SIG-M5 treated with dmso at 0.1 percent for 504 hours (cell line): Measurements from ENCODE around the gene XRN1.
"Not testable (repeated sequence)": the region's sequence is repeated elsewhere in the genome, so short reads cannot be mapped to it uniquely, and the experiment has no call there.

Experiments
- DNase-seq: peaks from one replicate; lab custom pipeline; 2025; ENCODE audit not compliant: unreplicated experiment; lab: John Stamatoyannopoulos, UW

Gene XRN1

DNA sequence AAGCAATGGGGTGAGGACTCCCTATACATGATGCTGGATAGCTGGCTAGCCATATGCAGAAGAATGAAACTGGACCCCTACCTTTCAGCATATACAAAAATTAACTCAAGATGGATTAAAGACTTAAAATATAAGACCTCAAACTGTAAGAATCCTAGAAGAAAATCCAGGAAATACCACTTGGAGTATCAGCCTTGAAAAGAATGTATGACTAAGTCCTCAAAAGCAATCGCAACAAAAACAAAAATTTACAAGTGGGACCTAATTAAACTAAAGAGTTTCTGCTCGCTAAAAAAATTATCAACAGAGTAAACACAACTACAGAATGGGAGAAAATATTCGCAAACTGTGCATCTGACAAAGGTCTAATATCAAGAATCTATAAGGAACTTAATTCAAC lies 94.3 kb downstream of the XRN1 start:
- no peak for DNase-seq

DNA sequence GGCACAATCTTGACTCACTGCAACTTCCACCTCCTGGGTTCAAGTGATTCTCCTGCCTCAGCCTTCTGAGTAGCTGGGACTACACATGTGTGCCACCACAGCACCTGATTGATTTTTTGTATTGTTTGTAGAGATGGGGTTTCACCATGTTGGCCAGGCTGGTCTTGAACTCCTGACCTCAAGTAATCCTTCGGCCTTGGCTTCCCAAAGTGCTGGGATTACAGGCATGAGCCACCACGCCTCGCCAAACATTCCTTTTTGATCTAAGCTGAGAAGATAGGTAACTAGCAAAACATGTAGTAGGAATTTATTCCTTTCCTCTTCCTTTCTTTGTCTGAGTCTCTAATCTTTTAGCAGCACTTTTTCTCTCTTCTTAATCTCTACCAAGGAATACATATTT lies 95.1 kb downstream of the XRN1 start:
- not testable (repeated sequence) for DNase-seq

DNA sequence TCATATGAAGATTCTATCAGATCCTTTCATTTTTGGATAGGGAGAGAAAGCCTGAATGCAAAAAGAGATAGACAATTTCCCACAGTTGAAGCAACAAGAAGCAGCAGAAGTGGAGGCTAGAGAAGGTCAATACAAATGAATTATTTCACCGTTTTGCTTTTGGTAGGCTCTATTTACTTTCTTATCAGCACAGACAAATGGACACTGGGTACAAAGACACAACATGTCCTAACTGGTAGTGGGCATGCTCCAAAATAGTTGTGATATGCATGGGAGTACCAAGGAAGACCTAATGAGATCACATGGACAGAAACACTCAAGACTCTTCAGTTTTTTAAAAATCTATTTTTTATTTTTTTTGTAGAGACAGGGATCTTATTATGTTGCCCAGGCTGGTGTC lies 99.4 kb downstream of the XRN1 start:
- DNase-seq, result no peak

DNA sequence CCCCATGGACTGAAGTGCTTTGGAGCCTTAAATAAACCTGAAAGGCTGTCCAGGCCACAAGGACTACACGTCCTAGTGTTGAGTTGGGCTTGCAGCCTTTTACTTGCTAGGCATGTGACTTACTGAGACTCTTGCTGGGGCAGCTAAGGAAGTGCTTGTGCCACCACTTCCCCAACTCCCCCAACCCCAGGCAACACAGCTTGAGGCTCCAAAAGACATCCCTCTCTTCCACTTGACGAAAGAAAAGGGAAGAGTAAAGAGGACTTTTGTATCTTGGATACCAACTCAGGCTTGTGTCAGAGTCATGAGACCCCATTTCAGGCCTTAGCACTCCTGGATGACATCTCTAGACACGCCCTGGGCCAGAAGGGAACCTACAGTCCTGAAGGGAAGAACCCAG lies 109.8 kb downstream of the XRN1 start:
- DNase-seq, result peak; percentile 18

DNA sequence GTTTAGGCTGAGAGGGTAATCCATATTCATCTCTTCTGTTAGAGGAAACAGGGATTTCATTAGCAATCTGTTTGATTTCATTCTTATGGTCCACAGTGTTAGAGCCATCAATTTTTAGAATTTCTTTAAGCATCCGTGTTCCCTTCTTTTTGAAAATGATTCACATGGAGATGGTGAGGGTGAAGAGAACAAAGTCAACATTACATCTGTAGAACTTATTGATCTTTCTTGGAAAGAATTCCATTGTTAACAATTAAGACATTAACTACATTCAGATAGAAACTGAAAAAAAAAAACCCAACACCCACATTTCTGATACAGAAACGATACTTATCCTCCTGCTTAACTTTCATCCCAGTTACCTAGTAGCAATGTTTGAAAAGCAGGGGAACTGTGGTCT lies 115.4 kb downstream of the XRN1 start:
- DNase-seq, result no peak

DNA sequence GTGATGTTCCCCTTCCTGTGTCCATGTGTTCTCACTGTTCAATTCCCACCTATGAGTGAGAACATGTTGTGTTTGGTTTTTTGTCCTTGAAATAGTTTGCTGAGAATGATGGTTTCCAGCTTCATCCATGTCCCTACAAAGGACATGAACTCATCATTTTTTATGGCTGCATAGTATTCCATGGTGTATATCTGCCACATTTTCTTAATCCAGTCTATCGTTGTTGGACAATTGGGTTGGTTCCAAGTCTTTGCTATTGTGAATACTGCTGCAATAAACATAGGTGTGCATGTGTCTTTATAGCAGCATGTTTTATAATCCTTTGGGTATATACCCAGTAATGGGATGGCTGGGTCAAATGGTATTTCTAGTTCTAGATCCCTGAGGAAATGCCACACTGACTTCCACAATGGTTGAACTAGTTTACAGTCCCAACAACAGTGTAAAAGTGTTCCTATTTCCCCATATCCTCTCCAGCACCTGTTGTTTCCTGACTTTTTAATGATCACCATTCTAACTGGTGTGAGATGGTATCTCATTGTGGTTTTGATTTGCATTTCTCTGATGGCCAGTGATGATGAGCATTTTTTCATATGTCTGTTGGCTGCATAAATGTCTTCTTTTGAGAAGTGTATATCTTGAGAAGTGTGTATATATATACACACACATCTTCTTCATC lies 123.4 kb downstream of the XRN1 start:
- DNase-seq, result not testable (repeated sequence)

DNA sequence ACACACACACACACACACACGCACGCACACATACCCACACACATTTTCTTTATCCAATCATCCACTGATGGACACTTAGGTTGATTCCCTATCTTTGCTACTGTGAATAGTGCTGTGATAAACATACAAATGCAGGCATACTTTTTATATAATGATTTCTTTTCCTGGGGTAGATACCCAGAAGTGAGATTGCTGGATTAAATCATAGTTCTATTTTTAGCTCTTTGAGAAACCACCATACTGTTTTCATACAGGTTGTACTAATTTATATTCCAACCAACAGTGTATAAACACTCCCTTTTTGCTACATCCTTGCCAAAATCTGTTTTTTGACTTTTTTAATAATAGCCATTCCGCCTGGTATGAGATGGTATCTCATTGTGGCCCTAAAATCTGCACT lies 127.9 kb downstream of the XRN1 start:
- no peak for DNase-seq

DNA sequence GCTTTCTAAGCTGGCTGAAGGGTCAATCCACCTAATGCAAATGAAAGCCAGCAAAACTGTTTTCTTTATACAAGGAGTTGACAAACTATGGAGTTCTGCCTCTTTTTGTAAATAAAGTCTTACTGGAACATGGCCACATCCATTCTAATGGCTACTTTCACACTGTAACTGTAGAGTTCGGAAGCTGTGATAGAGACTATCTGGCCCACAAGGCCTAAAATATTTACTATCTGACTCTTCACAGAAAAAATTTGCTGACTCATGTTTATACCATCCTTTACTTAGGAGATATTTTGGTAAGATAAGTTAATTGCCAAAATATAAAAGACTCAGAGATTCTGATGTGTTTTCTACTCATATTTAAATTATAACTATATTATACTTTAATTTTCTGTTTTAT lies 128.7 kb downstream of the XRN1 start:
- no peak for DNase-seq

DNA sequence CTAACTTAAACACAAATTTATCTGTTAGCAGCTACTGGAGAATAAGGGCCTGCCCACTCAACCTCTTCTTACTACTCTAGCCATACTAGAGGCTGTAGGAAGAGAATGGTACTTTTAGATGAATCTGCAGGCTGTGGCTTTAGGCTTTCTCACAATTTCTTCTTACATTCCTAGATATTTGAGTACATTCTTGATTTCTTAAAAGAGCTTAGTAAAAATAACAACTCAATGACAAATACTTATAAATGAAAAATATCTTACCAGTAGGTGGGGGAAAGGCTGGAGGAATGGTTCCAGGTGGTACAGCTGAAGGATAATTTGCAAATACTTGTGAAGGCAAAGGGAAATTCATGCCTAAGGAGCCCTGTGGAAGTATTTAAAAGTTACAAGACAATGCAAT lies 129.5 kb downstream of the XRN1 start:
- DNase-seq, result no peak

DNA sequence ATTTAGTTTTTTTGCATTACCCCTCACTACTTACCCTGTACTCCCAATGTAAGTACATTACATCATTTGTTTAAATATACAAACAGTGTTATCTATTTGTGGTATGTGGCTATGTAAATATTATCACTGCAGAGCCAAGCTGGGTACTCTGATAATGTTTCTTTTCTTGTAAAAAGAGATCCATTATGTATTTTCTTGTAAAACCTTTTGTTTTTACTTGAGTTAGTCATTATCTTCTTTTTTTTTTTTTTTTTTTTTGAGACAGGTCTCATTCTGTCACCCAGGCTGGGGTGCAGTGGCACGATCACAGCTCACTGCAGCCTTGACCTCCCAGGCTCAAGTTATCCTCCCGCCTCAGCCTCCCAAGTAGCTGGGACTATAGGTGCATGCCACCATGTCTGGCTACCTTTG lies 131.9 kb downstream of the XRN1 start:
- DNase-seq, result not testable (repeated sequence)

DNA sequence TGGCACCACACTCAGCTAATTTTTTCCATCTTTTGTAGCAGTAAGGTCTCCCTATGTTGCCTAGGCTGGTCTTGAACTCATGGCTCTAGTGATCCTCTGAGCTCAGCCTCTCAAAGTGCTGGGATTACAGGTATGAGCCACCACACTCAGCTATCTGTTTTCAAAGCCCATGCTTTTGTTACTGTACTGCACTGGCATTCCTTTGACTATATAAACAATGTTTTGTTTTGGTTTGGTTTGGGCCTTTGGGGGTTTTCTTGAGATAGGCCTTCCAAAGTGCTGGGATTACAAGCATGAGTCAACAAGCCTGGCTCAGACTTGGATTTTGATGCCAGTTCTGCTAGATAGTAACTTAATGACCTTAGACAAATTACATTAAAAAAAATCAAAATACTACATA lies 132.8 kb downstream of the XRN1 start:
- no peak for DNase-seq

DNA sequence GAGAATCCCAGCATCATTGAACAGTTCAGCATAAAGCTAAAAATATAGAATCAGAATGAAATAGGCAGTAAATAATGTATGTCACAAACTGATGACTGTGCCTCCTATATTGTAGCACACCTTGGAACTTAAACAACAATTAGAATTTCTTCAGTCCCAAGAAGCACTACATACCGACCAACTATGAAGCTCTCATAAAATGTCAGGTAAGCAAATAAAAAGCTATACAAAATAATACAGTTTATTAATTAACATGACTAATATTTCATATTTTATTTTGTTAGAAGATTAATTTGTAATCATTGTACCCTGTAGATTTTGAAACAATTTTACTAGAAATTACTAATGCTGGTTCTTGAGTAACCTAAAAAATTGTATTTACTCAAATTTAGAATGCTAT lies 137.4 kb downstream of the XRN1 start:
- no peak for DNase-seq

DNA sequence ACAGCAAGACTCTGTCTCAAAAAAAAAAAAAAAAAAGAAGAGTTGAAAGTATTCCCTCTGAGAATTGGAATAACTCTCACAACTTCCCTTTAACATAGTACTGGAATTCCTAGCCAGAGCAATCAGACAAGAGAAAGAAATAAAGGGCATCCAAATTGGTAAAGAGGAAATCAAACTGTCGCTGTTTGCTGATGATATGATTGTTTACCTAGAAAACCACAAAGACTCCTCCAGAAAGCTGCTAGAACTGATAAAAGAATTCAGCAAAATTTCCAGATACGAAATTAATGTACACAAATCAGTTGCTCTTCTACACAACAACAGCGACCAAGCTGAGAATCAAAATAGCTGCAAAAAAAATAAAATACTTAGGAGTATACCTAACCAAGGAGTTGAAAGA lies 145.0 kb downstream of the XRN1 start:
- not testable (repeated sequence) for DNase-seq

DNA sequence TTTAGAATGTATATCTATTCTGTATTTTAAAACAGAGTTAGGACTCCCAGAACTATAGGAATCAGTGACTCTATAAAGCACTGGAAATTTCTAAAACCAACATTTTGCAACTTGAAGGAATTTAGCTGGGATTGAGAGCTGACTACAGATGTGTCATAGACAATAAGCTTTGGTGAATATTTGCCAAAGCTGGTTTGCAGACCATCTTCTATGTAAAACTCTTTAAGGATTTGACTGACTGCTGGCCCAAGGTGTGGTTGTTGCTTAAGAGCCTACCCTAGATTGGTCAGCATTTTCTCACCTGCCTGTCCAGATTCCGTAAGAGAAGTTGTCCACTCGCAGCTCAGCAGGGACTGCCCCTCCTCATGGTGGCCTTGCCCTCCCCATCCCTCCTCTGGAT lies 149.2 kb downstream of the XRN1 start:
- DNase-seq, result no peak

DNA sequence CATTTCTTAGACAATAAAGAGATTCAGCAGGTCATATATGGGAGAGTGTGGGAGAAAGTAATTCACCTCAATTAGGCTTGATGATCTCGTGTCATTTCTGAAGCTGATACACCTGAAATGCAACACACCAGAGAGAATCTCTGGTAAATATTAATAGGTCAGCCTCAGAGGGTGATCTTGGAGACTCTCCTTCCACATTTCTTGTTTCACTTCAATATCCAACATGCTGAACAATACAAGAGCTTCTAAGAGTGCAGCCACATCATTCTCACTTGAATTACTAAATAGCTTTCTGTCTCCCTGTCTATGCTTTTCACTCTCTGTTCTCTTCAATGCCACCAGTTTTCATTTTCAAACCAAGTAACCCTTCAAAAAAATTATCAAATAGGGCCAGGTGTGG lies 151.3 kb downstream of the XRN1 start:
- no peak for DNase-seq

DNA sequence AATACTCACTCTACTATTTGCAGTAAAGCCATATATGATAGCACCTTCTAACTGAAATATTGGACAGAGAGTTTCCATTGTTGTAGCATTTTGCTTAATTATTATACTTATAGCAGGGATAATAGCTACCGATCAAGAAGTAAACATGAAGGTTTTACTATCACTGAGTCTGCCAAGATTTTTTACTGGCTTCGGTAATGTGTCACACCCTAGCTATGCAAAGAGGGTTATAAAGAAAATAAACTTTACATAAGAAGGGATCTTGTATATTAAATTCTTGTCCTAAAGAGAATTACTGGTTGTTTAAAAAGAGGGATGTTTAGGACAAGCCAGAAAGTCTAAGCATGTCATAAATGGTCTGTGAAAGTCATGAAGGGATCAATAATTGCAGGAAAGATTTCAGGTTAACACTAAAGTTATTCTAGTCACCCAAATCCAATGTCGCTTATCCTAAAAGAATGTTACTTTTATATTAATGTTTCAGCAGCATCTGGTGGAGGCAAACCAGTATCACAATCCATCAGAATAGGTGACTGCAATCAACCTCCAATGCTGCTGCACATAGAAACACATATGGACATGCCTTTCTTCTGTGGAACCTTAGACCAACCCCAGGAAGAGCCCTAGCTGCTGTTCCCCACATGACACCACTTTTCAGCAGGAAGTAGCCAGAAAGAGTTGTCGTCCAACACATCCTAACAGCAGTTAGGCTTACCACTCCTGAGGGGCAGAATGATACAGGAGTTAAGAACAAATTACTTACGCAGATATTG lies 159.8 kb downstream of the XRN1 start:
- DNase-seq, result no peak

DNA sequence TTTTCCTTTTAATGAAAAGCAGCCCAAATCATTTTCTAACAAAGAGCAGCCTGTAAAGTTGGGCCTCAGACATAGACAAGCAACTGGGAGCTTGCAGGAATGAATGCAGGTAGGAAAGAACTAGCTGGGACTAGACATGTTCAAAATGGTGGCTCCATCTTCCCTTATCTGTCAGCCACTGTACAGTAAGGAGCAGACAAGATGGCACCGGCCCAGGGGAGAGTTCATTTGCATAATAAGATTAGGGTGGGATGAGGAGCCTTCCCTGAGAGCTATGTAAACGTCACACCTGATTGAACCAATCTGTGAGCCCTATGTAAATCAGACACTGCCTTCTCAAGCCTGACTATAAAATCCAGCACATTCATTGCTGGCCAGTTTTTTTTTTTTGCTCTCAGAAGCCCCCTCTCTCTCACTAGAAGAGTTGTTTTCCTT lies 162.7 kb downstream of the XRN1 start:
- no peak for DNase-seq

DNA sequence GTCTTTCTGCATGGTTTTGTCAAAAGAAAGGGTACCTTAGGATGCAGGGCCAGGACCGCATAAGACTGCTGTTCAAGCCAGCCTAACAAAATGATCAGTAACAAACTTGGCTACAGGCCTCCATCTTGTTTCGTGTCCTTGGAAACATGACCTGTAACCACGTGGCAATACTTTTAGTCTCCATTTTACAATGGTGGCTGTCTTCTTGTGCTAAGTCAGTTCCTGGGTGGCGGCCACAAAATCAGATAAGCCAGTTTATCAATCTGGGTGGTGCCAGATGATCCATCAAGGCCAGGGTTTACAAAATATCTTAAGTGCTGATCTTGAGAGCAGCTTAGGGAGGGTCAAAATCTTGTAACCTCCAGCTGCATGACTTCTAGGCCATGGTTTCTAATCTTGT lies 165.3 kb downstream of the XRN1 start:
- DNase-seq, result no peak

DNA sequence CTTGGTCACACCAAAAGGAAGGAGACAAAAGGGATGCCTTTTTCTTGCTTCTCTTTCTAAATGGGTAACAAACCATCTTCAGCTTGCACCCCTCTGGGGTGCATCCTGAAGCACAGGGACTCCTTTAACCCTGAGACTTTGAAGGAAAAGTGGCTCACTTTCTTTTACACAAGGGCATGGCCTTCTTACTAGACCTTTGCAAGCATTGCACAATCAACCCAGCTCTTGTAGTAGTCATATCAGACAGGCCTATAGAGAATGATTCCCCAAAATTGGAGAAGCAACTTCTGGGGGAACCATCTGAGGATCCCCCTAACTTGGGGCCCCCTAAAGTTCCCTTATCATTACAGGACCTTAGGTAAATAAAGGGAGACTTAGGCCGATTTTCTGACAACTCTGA lies 166.4 kb downstream of the XRN1 start:
- peak; percentile 16 for DNase-seq

DNA sequence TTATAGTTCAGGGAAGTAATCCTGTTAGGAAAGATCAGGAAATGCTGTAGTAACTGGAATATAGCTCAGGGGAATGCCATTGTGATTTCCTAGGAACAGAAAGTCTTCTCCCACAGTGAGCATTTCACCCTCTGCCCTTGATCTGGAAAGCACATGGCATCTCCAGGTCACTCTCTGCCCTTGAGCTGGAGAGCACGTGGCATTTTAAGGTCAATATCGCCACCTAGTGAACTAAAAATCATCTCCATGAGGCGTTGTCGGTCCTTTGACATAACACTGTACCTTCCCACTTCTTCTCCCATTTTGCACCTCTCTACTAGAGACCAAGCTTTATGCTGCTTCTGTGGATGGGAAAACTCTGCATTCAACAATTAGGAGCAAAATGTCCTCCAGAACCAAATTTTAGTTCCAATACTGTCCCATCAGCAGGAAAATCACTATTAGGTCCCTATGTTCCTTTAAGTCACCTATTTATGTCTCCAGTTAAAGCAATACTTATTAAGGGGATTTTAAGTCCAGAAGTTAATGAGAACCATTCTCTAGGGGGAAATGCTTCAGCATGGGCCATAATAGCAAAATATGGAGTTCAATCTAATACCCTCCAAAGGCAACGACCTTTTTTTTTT lies 167.8 kb downstream of the XRN1 start:
- DNase-seq, result peak; percentile 92

DNA sequence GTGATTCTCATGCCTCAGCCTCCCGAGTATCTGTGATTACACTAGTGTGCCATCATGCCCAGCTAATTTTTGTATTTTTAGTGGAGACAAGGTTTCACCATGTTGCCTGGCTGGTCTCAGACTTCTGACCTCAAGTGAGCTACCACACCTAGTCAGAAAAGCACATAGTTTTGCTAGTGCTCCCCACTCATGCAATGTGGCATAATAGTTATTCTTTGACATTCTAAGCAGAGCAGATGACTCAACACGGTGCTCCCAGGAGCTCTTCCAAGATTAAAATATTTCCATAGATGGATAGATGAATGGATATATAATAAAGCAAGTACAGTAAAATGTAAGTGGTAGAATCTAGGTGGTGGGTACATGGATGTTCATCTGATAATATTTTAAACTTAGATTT lies 169.4 kb downstream of the XRN1 start:
- DNase-seq, result no peak

DNA sequence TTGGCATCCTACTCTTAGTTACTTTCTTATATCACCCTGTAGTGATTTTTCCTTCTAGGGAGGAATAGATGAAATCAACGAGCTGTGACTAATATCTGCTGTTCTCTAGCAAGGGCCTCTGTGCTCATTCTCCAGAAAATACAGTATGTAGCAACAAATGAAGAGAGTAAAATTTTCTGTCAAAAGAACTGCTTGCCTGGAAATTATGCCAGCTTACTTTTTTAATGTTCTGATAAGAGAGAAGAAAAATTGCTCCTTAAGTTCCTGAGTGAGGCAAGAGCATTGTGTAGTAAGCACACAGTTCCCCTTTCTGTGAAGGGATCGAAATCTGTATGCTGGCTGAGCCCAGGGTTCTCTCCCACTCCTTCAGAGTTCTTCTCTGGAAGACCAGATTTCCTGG lies 171.1 kb downstream of the XRN1 start:
- DNase-seq, result peak; percentile 78
